Effector memory CD8-positive, alpha-beta T cell (primary cell): ENCODE data around the gene FMO4.
"Not testable (repeated sequence)": the region's sequence is repeated elsewhere in the genome, so short reads cannot be mapped to it uniquely, and the experiment has no call there.

ENCODE experiments used
- ATAC-seq: fragments of 150-1000 bp; cut with Tn5 transposase; replicated peaks from 2 replicates; pipeline ENCODE4 v1.10.0; 2021; ENCODE audit warnings: mild to moderate bottlenecking, moderate library complexity
- DNase-seq, 3 experiments: peaks; one replicate each; pipeline ENCODE4 v3.0.0; 2021
- H3K27ac Mint-ChIP-seq, 2 donors: one replicate each; pipeline ENCODE4 v1.8.0; 2022; ENCODE audit warnings: mild to moderate bottlenecking in 2 of 2, mixed read lengths in 2 of 2, moderate library complexity in 2 of 2
- H3K27me3 Mint-ChIP-seq, 2 donors: one replicate each; pipeline ENCODE4 v1.8.0; 2022; ENCODE audit warnings: mixed read lengths in 2 of 2
- H3K36me3 Mint-ChIP-seq: one replicate; pipeline ENCODE4 v1.8.0; 2022; ENCODE audit warnings: mild to moderate bottlenecking, moderate library complexity, mixed read lengths; ENCODE audit not compliant: insufficient read depth
- H3K4me1 Mint-ChIP-seq, 2 donors: one replicate each; pipeline ENCODE4 v1.8.0; 2022; ENCODE audit warnings: low read depth in 2 of 2, mixed read lengths in 2 of 2
- H3K4me3 Mint-ChIP-seq, 2 donors: one replicate each; pipeline ENCODE4 v1.8.0; 2022; ENCODE audit warnings: mild to moderate bottlenecking in 2 of 2, mixed read lengths in 2 of 2, moderate library complexity in 2 of 2
- H3K9me3 Mint-ChIP-seq, 2 donors: one replicate each; pipeline ENCODE4 v1.8.0; 2022; ENCODE audit warnings: mixed read lengths in 2 of 2
- total RNA-seq, 9 experiments: gene quantifications; one replicate each; lab custom pipeline; 2026; lab: John Stamatoyannopoulos, UW

FMO4 gene
- 1.7 to 5.4 (median 2.4) reads per million in 9 experiments for total RNA-seq

- H3K4me3 Mint-ChIP-seq = peak within 1 kb of the TSS; percentile 67 to 77
- H3K9me3 Mint-ChIP-seq = no peaks in the 10 kb centered on the region
- H3K4me1 Mint-ChIP-seq = peaks cover 6 to 24% of the 10 kb centered on the region in 2 donors
- DNase-seq (peak; percentile 76 to 81 (median 81)), ATAC-seq (peak; percentile 100)
- H3K27me3 Mint-ChIP-seq = no peaks in the 10 kb centered on the region
- no peaks in the 10 kb centered on the region for H3K36me3 Mint-ChIP-seq
- H3K27ac Mint-ChIP-seq = peak within 1 kb of the TSS; percentile 86 to 87
Measured at GRCh38 chr1:171313835-171314320, at the start of gene FMO4. Gene FMO4, plus strand, starts transcription at chr1:171314183. Its CDS starts 5,643 bp downstream, at chr1:171319826.

GRCh38 chr1:171265686-171266085 lies 48.3 kb upstream of the FMO4 start:
- no peak for DNase-seq
- no peaks in the 10 kb centered on the region for H3K9me3 Mint-ChIP-seq
- no peak overlapping the region for H3K4me3 Mint-ChIP-seq
- peaks cover 25 to 32% of the 10 kb centered on the region in 2 donors for H3K27me3 Mint-ChIP-seq
- H3K36me3 Mint-ChIP-seq = no peaks in the 10 kb centered on the region
- no peak for ATAC-seq
- no peaks in the 10 kb centered on the region for H3K4me1 Mint-ChIP-seq
- no peak overlapping the region for H3K27ac Mint-ChIP-seq

- ATAC-seq = no peak
- no peaks in the 10 kb centered on the region for H3K9me3 Mint-ChIP-seq
- H3K27ac Mint-ChIP-seq = no peak overlapping the region
- no peak for DNase-seq
- no peaks in the 10 kb centered on the region for H3K4me1 Mint-ChIP-seq
- no peaks in the 10 kb centered on the region for H3K36me3 Mint-ChIP-seq
- no peak overlapping the region for H3K4me3 Mint-ChIP-seq
- H3K27me3 Mint-ChIP-seq = peaks cover 34 to 43% of the 10 kb centered on the region in 2 donors
Measured at GRCh38 chr1:171266930-171267329, 47.1 kb upstream of the FMO4 start.

- no peak for DNase-seq
- Mint-ChIP-seq H3K36me3 (no peaks in the 10 kb centered on the region), H3K27ac (no peak overlapping the region), H3K4me3 (no peak overlapping the region), H3K27me3 (peaks cover 36 to 47% of the 10 kb centered on the region in 2 donors), H3K4me1 (no peaks in the 10 kb centered on the region), H3K9me3 (no peaks in the 10 kb centered on the region)
- ATAC-seq = no peak
Measured at GRCh38 chr1:171267391-171267790, 46.6 kb upstream of the FMO4 start.

GRCh38 chr1:171270806-171271205 lies 43.2 kb upstream of the FMO4 start:
- H3K27ac Mint-ChIP-seq = no peak overlapping the region
- no peaks in the 10 kb centered on the region for H3K4me1 Mint-ChIP-seq
- no peaks in the 10 kb centered on the region for H3K9me3 Mint-ChIP-seq
- DNase-seq = no peak
- no peaks in the 10 kb centered on the region for H3K36me3 Mint-ChIP-seq
- ATAC-seq = no peak
- no peak overlapping the region for H3K4me3 Mint-ChIP-seq
- H3K27me3 Mint-ChIP-seq = peaks cover 44 to 49% of the 10 kb centered on the region in 2 donors

- no peaks in the 10 kb centered on the region for H3K9me3 Mint-ChIP-seq
- H3K27me3 Mint-ChIP-seq = peaks cover 39 to 56% of the 10 kb centered on the region in 2 donors
- DNase-seq = no peak
- H3K4me3 Mint-ChIP-seq = no peak overlapping the region
- H3K36me3 Mint-ChIP-seq = no peaks in the 10 kb centered on the region
- ATAC-seq = no peak
- H3K27ac Mint-ChIP-seq = no peak overlapping the region
- no peaks in the 10 kb centered on the region for H3K4me1 Mint-ChIP-seq
Measured at GRCh38 chr1:171277534-171277933, 36.4 kb upstream of the FMO4 start.

- Mint-ChIP-seq H3K9me3 (no peaks in the 10 kb centered on the region), H3K36me3 (no peaks in the 10 kb centered on the region), H3K27me3 (peaks cover 37 to 47% of the 10 kb centered on the region in 2 donors), H3K4me3 (no peak overlapping the region), H3K27ac (no peak overlapping the region), H3K4me1 (no peaks in the 10 kb centered on the region)
- ATAC-seq = no peak
- DNase-seq = no peak
Measured at GRCh38 chr1:171279234-171279633, 34.7 kb upstream of the FMO4 start.

- H3K9me3 Mint-ChIP-seq = no peaks in the 10 kb centered on the region
- H3K4me3 Mint-ChIP-seq = no peak overlapping the region
- ATAC-seq = no peak
- no peaks in the 10 kb centered on the region for H3K4me1 Mint-ChIP-seq
- H3K27me3 Mint-ChIP-seq = peaks cover 37 to 47% of the 10 kb centered on the region in 2 donors
- H3K36me3 Mint-ChIP-seq = no peaks in the 10 kb centered on the region
- no peak overlapping the region for H3K27ac Mint-ChIP-seq
- DNase-seq = no peak
Measured at GRCh38 chr1:171279678-171280077, 34.3 kb upstream of the FMO4 start.

DNA sequence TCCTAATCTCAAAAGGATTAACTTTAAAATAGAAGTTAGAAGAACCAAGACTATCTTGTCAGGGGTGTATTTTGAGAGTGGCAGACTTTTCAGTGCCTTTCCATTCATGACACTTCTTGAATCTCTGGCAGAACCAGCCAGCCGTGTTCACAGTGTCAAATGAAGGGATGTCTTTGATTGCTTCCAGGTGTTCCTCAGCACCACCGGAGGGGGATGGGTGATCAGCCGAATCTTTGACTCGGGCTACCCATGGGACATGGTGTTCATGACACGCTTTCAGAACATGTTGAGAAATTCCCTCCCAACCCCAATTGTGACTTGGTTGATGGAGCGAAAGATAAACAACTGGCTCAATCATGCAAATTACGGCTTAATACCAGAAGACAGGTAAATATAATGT lies 33.4 kb upstream of the FMO4 start:
- no peak overlapping the region for H3K27ac Mint-ChIP-seq
- no peak for DNase-seq
- no peaks in the 10 kb centered on the region for H3K9me3 Mint-ChIP-seq
- H3K4me3 Mint-ChIP-seq = no peak overlapping the region
- H3K27me3 Mint-ChIP-seq = peaks cover 39 to 54% of the 10 kb centered on the region in 2 donors
- no peak for ATAC-seq
- no peaks in the 10 kb centered on the region for H3K4me1 Mint-ChIP-seq
- H3K36me3 Mint-ChIP-seq = no peaks in the 10 kb centered on the region

DNA sequence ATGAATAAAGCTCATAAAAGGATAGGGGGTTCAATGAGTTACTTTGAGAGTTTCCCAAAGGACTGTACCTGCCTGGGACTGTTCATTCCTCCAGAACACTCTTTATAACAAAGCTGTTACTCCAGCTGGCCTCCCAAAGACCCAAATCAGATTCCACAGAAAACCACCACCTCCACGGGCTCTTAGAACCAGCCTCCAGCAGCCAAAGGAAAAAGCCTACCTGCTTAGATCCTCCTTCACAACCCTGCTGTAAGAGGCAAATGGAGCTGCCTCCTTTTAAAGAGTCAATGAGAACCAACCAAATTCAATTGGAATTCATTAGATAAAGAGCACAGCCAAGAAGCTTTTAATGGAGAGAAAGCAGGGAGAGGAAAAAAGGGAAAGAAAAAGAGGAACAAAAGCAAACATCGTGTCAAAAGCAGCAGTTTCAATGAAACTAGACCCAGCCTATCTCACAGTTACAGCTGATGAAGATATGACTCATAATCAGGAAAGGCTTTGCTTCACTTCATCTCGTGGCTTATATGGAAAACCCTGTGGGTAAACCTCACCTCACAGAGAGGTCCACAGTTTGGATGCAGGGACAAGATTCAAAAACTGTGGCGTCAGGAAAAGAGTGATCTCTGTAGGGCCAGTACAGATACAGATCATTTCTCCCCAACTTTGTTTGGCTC lies 27.8 kb upstream of the FMO4 start:
- DNase-seq = no peak
- ATAC-seq = no peak
- Mint-ChIP-seq H3K27ac (no peak overlapping the region), H3K36me3 (peaks cover 2% of the 10 kb centered on the region), H3K9me3 (no peaks in the 10 kb centered on the region), H3K27me3 (peaks cover 18 to 45% of the 10 kb centered on the region in 2 donors), H3K4me1 (no peaks in the 10 kb centered on the region), H3K4me3 (no peak overlapping the region)

DNA sequence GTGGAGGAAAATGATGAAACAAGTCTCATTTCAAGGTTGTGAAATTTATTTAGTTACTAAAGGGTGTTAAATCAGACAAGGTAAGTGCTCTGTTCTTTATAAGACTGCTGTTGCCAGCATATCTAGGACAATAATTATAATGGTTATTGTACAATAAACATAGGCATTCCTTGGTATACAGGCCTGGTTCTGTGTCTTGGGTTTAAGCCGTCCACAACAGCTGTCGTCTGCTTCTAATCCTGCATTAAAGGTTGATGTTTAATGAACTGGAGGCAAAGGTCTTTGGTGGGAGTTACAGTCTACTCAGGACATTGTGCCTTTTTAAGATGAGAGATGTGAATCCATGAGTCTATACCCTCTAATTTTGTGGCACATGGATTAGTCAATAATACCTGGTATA lies 23.4 kb upstream of the FMO4 start:
- DNase-seq (no peak), ATAC-seq (no peak)

DNA sequence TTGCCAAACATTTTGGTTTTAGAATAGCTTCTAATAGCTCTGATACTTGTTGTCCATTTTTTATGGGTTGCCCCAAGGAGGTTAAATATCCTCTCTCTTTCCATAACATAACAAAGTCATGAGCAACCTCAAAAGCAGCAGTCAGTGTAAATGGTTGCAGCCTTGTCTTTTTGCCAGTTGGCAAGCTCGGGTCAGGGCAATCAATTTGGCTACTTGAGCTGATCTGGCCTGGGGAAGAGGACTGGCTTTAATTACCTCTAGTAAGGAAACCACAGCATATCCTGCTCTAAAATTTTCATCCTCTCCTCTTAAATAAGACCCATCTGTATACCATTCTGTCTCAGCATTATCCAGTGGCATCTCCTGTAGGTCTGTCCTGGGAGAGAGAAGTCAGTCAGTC lies 21.2 kb upstream of the FMO4 start:
- Mint-ChIP-seq H3K36me3 (peaks cover 2% of the 10 kb centered on the region), H3K9me3 (no peaks in the 10 kb centered on the region), H3K4me1 (no peaks in the 10 kb centered on the region), H3K27ac (no peak overlapping the region), H3K27me3 (peaks cover 47 to 67% of the 10 kb centered on the region in 2 donors), H3K4me3 (no peak overlapping the region)
- no peak for DNase-seq
- no peak for ATAC-seq

More for the DNA sequence above, 23.4 kb upstream of the FMO4 start:
- Mint-ChIP-seq H3K9me3 (no peaks in the 10 kb centered on the region), H3K4me1 (no peaks in the 10 kb centered on the region), H3K27me3 (peaks cover 35 to 60% of the 10 kb centered on the region in 2 donors), H3K4me3 (no peak overlapping the region), H3K27ac (no peak overlapping the region), H3K36me3 (peaks cover 2% of the 10 kb centered on the region)

- H3K4me1 Mint-ChIP-seq, H3K27ac Mint-ChIP-seq, H3K9me3 Mint-ChIP-seq, H3K4me3 Mint-ChIP-seq, ATAC-seq, DNase-seq, H3K36me3 Mint-ChIP-seq: not testable (repeated sequence)
- peaks cover 61 to 71% of the 10 kb centered on the region in 2 donors for H3K27me3 Mint-ChIP-seq
Measured at GRCh38 chr1:171295383-171295782, 18.6 kb upstream of the FMO4 start.

- H3K4me1 Mint-ChIP-seq = no peaks in the 10 kb centered on the region
- DNase-seq = no peak
- peaks cover 5 to 6% of the 10 kb centered on the region in 2 donors for H3K9me3 Mint-ChIP-seq
- no peak overlapping the region for H3K27ac Mint-ChIP-seq
- peaks cover 2% of the 10 kb centered on the region for H3K36me3 Mint-ChIP-seq
- H3K4me3 Mint-ChIP-seq = no peak overlapping the region
- H3K27me3 Mint-ChIP-seq = peaks cover 61 to 69% of the 10 kb centered on the region in 2 donors
- ATAC-seq = no peak
Measured at GRCh38 chr1:171295821-171296220, 18.2 kb upstream of the FMO4 start.
